OCI-LY1 (cell line): Measurements from ENCODE around the gene PI4KA.

Experiments
- H2AFZ ChIP-seq: fragments of 200-600 bp; sonication (generic), shearing (Covaris generic); 2 replicates; pipeline ENCODE4 v1.6.0; 2014; ENCODE audit warnings: antibody characterized with exemption, mild to moderate bottlenecking, low read length
- H3F3A ChIP-seq: fragments of 200-600 bp; sonication (generic), shearing (Covaris generic); 2 replicates; pipeline ENCODE4 v1.6.0; 2014; ENCODE audit warnings: mild to moderate bottlenecking, antibody characterized with exemption, low read length, moderate library complexity; ENCODE audit not compliant: insufficient read depth
- H3K27ac ChIP-seq: fragments of 200-600 bp; sonication (generic); 2 replicates; pipeline ENCODE4 v1.5.1; 2014; ENCODE audit warnings: low read length, mixed run types, mild to moderate bottlenecking, low read depth; ENCODE audit not compliant: poor library complexity, severe bottlenecking
- H3K27me3 ChIP-seq: fragments of 200-600 bp; sonication (generic); 2 replicates; pipeline ENCODE4 v1.6.0; 2014; ENCODE audit warnings: antibody characterized with exemption, mild to moderate bottlenecking, low read length, moderate library complexity; ENCODE audit not compliant: insufficient read depth
- H3K36me3 ChIP-seq: fragments of 200-600 bp; sonication (generic); 2 replicates; pipeline ENCODE4 v1.6.1; 2014; ENCODE audit warnings: mild to moderate bottlenecking, antibody characterized with exemption, low read length, moderate library complexity, mixed read lengths; ENCODE audit not compliant: insufficient read depth
- H3K4me1 ChIP-seq: fragments of 200-600 bp; sonication (generic); 2 replicates; pipeline ENCODE4 v1.5.1; 2014; ENCODE audit warnings: mild to moderate bottlenecking, low read length, moderate library complexity; ENCODE audit not compliant: insufficient read depth, severe bottlenecking
- H3K4me2 ChIP-seq: fragments of 200-600 bp; sonication (generic), shearing (Covaris generic); 2 replicates; pipeline ENCODE4 v1.6.1; 2014; ENCODE audit warnings: low read length
- H3K4me3 ChIP-seq: fragments of 200-600 bp; sonication (generic); 2 replicates; pipeline ENCODE4 v1.5.1; 2014; ENCODE audit warnings: low read length, low read depth, mild to moderate bottlenecking, mixed read lengths; ENCODE audit not compliant: poor library complexity, severe bottlenecking
- H3K79me2 ChIP-seq: fragments of 200-600 bp; shearing (Covaris generic); 2 replicates; pipeline ENCODE4 v1.6.1; 2016; ENCODE audit warnings: mixed run types, low read length, mixed read lengths; ENCODE audit not compliant: insufficient read depth
- H3K9ac ChIP-seq: fragments of 200-600 bp; sonication (generic), shearing (Covaris generic); 2 replicates; pipeline ENCODE4 v1.6.1; 2014; ENCODE audit warnings: mild to moderate bottlenecking, low read length, mixed read lengths
- H3K9me2 ChIP-seq: fragments of 200-600 bp; sonication (generic), shearing (Covaris generic); 2 replicates; pipeline ENCODE4 v1.6.1; 2014; ENCODE audit warnings: low read depth, mild to moderate bottlenecking, low read length, mixed read lengths
- H3K9me3 ChIP-seq: fragments of 200-600 bp; shearing (Covaris generic); 2 replicates; pipeline ENCODE4 v1.6.1; 2014; ENCODE audit warnings: low read length, mixed read lengths
- H4K20me1 ChIP-seq: fragments of 200-600 bp; sonication (generic), shearing (Covaris generic); 2 replicates; pipeline ENCODE4 v1.6.0; 2016; ENCODE audit warnings: mild to moderate bottlenecking, low read length; ENCODE audit not compliant: insufficient read depth
- CTCF ChIP-seq: fragments of 200-600 bp; sonication (generic), shearing (Covaris generic); IDR thresholded peaks from 2 replicates; pipeline ENCODE4 v1.5.1; 2017; ENCODE audit warnings: mild to moderate bottlenecking, antibody characterized with exemption, low read length, moderate library complexity, mixed read lengths
- EZH2 ChIP-seq: fragments of 200-600 bp; sonication (generic), shearing (Covaris generic); IDR thresholded peaks from 2 replicates; pipeline ENCODE4 v1.8.0; 2017; ENCODE audit warnings: borderline replicate concordance, mixed run types, mild to moderate bottlenecking, antibody characterized with exemption, low read length, moderate library complexity, mixed read lengths

The PI4KA gene

GRCh38 chr22:20727118-20728015, 131.2 kb downstream of the PI4KA start:
- Histone ChIP-seq H3K36me3 (peaks cover 35% of the 10 kb centered on the region), H3K27ac (no peak overlapping the region), H3K4me1 (no peaks in the 10 kb centered on the region), H3K9me3 (no peaks in the 10 kb centered on the region), H3K27me3 (no peaks in the 10 kb centered on the region), H2AFZ (no peak overlapping the region), H3K9ac (no peak overlapping the region), H3K9me2 (no peaks in the 10 kb centered on the region), H3K4me3 (no peak overlapping the region), H3F3A (no peaks in the 10 kb centered on the region), H3K4me2 (no peak overlapping the region), H3K79me2 (no peaks in the 10 kb centered on the region), H4K20me1 (no peaks in the 10 kb centered on the region)
- TF ChIP-seq CTCF (no peak), EZH2 (no peak)

DNA sequence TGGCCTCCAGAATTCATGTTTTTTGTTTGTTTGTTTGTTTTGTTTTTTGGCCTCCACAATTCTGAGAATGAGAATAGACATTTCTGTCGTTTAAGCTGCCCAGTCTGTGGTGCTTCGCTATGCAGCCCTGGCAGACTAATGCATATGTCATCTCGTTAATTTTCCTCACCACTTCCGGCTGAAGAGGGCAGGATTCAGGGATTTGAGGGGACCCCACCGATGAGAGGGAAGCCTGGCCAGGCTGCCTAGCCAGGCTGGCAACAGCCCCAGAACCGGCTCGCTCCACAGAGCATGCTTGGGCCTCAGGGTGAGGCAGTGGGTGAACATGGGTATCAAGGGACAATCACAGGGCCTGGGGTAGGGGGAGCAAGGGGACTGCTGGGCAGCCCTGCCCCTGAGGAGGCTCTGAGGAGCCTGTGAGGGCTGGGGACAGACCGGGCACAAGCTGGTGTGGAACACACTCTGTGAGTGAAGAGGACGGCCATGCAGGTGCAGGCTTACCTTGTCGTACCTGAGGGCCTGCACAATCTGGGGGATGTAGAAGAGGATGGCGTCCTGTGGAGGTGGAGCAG, 132.5 kb downstream of the PI4KA start:
- Histone ChIP-seq H2AFZ (no peak overlapping the region), H3K27me3 (no peaks in the 10 kb centered on the region), H4K20me1 (no peaks in the 10 kb centered on the region), H3K27ac (no peak overlapping the region), H3K9ac (no peak overlapping the region), H3K36me3 (peaks cover 39% of the 10 kb centered on the region), H3K9me2 (no peaks in the 10 kb centered on the region), H3K4me3 (no peak overlapping the region), H3K9me3 (no peaks in the 10 kb centered on the region), H3K4me2 (no peak overlapping the region), H3K79me2 (no peaks in the 10 kb centered on the region), H3F3A (no peaks in the 10 kb centered on the region), H3K4me1 (peaks cover 7% of the 10 kb centered on the region)
- no peak for TF ChIP-seq CTCF
- no peak for TF ChIP-seq EZH2

DNA sequence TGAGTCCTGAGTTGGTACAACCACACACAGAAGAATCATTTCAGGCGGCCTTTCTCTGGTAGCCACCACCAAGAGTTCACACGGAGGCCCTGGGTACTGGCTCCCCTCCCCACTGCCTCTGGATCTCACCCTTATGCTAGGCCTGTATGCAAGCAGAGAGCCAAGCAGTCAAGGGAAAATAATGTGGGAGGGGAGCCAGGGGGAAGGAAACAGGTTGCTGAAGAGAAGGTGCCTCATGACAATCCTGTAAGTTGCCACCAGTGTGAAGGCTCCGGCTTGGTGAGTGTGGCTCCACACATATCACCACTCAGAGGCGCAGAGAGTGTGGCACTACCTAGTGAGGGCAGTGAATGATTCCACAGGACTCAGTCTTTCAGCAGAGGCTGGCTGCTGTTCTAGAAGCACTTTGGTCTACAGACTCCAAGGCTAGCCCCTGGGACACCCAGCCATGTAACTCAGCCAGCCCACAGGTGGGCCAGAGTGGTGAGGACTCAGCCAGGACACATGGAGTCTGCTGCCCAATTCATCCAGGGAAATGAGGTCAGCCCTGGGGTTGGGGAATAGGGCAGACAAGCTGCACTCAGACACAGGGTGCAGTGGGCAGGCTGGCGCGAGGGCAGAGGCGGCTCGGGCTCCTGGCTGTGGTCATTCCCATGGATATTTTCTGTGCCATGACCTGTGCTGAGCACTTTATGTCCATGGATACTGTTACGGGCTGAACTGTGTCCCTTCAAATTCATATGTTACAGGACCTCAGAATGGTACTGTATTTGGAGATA, 133.7 kb downstream of the PI4KA start:
- Histone ChIP-seq H3K9me3 (no peaks in the 10 kb centered on the region), H3K79me2 (no peaks in the 10 kb centered on the region), H3K9ac (no peak overlapping the region), H3F3A (no peaks in the 10 kb centered on the region), H3K27me3 (no peaks in the 10 kb centered on the region), H3K4me1 (peaks cover 7% of the 10 kb centered on the region), H2AFZ (no peak overlapping the region), H3K4me3 (no peak overlapping the region), H3K4me2 (no peak overlapping the region), H3K36me3 (peaks cover 41% of the 10 kb centered on the region), H3K9me2 (no peaks in the 10 kb centered on the region), H4K20me1 (no peaks in the 10 kb centered on the region), H3K27ac (no peak overlapping the region)
- TF ChIP-seq CTCF (no peak), EZH2 (no peak)
